LNCAP (cell line): Measurements from ENCODE around the gene SBF1.

Experiments used
- TF ChIP-seq, protein P1 (sequence below): fragments of 450-650 bp; IDR thresholded peaks from 2 replicates; pipeline ENCODE4 v1.5.1; 2017; ENCODE audit warnings: mild to moderate bottlenecking

Gene SBF1

DNA sequence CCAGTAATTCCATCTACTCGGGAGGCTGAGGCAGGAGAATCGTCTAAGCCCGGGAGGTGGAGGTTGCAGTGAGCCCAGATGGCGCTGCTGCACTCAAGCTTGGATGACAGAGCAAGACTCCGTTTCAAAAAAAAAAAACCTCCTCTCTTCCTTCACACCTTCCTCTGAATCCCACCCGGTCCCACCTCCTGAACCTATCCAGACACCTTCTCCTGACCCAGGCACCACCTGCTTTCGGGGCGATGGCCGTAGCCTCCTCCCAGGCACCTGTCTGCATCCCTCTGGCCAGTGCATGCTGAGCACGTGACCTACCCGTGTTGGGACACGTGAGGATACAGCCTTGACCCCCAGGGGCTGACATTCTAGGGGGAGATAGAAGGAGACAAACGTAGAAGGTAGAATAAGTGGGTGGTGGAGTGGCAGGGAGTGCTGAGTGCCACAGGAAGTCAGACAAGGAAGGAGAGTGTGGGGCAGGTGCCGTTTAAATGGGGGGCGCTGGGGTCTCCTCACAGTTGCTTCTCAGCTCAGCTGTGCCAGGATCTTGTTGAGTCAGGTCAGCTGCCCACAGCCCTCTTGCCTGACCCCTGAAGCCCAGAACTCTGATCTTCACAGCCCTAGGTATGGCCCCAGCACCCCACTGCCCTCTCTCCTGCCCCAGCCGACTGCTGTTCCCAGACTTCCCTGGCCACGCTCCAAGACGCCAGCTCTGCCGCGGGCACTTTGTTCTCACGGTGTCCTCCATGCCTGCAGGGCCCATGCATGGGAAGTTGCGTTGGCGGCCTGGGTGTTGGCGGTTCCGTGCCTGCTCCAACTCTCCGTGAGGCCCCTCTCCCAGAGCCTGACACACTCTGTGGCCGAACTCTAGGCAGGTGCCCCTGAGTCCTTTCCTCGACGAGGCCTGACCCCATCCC lies 10.6 kb upstream of the SBF1 start:
- TF ChIP-seq, protein P1, sequence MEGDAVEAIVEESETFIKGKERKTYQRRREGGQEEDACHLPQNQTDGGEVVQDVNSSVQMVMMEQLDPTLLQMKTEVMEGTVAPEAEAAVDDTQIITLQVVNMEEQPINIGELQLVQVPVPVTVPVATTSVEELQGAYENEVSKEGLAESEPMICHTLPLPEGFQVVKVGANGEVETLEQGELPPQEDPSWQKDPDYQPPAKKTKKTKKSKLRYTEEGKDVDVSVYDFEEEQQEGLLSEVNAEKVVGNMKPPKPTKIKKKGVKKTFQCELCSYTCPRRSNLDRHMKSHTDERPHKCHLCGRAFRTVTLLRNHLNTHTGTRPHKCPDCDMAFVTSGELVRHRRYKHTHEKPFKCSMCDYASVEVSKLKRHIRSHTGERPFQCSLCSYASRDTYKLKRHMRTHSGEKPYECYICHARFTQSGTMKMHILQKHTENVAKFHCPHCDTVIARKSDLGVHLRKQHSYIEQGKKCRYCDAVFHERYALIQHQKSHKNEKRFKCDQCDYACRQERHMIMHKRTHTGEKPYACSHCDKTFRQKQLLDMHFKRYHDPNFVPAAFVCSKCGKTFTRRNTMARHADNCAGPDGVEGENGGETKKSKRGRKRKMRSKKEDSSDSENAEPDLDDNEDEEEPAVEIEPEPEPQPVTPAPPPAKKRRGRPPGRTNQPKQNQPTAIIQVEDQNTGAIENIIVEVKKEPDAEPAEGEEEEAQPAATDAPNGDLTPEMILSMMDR, result no peak

DNA sequence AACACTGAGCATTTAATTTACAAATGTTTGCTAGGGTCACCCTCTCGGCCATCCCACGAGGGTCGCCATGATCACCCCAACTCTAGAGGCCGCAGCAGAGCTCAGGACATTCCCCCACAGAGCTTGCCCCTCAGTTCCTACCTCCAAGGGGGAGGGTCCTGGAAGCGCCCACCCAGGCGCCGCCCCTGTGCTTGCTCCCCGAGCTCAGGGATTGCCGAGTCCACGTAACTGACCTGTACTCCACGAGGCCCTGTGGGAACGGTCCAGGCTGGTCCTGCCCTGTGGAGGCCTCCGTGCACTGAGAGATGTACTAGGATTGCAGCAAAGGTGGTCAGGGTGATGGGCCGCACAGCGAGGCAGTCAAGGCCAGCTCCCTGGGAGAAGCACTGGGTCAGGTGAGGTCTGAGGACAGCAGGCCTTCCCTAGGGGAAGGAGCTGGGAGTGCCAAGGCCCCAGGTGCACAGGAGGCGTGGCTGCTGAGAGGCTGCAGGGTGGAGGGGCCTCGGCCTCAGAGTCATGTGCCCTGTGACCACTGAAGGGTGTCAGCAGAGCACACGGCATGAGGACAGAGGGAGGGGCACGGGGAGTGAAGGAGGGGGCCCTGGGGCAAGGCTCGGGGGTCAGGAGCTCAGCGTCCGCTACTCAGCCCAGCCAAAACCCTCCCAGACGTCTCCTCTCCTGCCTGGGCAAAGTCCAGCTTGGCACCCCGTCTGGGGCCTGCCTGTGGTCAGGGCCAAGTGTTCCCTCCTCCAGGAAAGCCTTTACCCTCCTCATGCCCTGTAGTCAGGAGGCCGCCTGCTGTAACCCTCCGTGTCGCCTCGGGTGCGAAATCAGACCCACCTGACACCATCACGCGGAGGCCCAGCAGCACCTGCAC lies 9.4 kb upstream of the SBF1 start:
- TF ChIP-seq, protein P1, result no peak

DNA sequence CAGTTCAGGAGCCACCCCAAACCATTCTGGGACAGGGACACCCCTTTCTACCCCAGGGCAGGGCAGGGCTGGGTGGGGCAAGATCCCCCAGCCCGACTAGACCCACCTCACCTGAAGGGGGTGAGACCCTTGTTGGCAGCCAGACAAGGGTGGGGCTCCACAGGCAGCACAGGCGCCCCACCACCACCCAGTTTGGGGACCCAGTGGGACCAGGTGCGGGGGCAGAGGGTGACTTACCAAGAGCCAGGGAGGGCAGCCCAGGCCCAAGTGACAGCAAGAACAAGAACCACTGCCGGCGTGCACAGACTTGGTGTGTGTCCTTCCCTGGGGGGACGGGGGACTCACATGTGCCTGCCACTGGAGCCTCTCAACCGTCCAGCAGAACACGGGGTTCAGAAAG lies 8.7 kb upstream of the SBF1 start:
- TF ChIP-seq, protein P1, result no peak

DNA sequence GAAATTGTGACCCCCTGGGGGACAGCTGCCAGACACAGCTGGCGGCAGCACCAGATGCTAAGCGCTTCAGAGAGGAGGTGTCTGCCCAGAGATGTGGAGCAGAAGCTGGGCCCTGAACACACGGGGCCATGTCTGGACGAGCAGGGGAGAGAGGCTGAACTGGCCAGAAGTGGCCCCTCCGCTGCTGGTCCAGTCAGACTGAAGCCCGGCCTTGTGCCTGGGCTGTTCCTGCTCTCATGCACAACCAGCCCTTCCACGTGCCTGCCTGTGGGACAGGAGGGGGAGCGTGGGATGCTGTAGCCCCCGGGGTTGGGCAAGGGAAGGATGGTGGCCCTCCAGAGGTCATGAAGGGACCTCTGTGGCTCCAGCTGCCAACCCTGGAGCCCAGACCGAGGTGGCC lies 8.3 kb upstream of the SBF1 start:
- TF ChIP-seq, protein P1, result no peak

DNA sequence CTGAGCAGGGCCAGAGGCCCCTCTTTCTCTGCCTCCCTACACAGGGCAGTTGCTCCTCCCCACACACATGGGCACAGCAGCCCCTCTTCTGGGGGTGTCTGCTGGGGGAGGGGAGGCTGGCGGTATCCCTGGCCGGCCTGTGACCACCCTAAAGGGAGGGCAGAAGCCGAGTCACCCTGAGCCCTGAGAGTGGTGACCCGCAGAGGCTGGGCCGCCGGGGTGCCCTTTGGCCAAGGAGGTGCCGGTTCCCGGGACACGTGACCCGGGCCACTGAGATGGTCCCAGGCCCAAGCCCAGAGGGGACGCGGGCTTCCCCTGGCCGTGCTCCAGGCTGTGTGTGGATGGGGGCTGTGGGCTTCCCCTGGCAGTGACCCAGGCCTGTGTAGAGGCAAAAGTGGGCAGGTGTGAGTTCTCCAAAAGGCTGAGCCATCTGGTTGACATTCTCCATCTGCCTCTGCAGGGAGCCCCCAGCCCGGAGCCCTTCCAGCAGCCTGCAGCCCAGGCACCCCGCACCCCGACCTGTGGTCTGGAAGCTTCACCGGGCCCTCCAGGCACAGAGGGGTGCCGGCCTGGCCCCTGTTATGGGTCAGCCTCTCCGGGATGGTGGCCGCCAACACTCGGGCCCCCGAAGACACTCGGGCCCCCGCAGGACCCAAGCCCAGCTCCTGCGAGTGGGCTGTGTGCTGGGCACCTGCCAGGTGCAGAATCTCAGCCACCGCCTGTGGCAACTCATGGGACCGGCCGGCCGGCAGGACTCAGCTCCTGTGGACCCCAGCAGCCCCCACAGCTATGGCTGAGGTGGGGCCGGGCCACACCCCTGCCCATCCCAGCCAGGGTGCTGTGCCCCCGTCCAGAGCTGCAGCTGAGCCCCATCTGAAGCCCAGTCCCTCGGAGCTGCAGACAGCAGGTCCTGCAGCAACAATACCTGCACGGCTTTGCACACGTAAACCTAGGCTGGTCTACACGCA lies 7.6 kb upstream of the SBF1 start:
- TF ChIP-seq, protein P1, result no peak

DNA sequence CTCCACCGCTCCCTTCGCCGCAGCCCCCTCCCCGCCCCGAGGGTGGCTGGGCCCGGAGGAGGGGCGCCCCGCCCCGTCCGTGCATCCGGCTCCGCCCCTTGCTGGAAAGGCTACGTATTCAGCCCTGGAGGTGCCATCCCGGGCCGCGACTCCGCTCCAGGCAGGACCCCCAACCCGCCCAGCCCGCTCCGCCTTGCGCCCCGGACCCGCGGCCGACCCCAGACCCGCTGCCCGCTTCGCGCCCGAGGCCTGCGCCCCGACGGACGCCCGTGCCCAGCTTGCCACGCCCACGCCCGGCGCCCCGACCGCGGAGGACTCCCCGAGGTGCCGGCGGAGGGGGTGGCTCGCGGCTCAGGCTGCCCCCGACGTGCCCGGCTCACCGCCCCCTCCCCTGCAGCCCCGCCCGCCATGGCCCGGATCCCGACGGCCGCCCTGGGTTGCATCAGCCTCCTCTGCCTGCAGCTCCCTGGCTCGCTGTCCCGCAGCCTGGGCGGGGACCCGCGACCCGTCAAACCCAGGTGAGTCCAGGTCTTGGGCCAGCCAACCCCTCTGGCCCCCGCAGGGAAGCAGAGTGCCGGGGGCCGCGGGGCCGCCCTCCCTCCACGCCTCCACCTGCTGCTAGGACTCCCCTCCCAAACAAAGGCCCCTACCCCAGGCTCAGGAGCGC lies 6.7 kb upstream of the SBF1 start, which contains the start of gene ADM2:
Gene ADM2, plus strand, starts transcription at position 104 of the 667 bp plus-strand sequence. Its CDS starts 305 bp downstream, at position 409.
- TF ChIP-seq, protein P1, result no peak
